Activated B cell treated with CpG ODN at 0.5 μM for 24 hours (primary cell): Measurements from ENCODE around the gene BRI3. TPM values are rescaled to one million over a fixed set of nuclear protein-coding genes. Genes with fewer than 3 reads are reported as not detected.

ENCODE experiments used
- ATAC-seq: fragments of 200-7000 bp; cut with Tn5 transposase; one replicate; pipeline ENCODE4 v1.10.0; 2021; ENCODE audit warnings: low read depth, mild to moderate bottlenecking, moderate library complexity
- CTCF ChIA-PET: fragments of 350-600 bp; sonication (Branson Sonifier 250); formaldehyde crosslinking; loops from one replicate; lab custom pipeline; 2021; ENCODE audit warnings: antibody characterized with exemption; lab: Charles Lee
- POLR2A ChIA-PET: fragments of 350-600 bp; sonication (Branson Sonifier 250); formaldehyde crosslinking; loops from one replicate; lab custom pipeline; 2021; ENCODE audit warnings: antibody characterized with exemption; lab: Charles Lee
- DNase-seq: peaks from one replicate; pipeline ENCODE4 v3.0.0; 2022
- H3K27ac Mint-ChIP-seq: one replicate; pipeline ENCODE4 v1.8.0; 2020; ENCODE audit warnings: mixed read lengths
- H3K27me3 Mint-ChIP-seq: one replicate; pipeline ENCODE4 v1.8.0; 2021; ENCODE audit warnings: mixed read lengths
- H3K36me3 Mint-ChIP-seq: one replicate; pipeline ENCODE4 v1.8.0; 2021; ENCODE audit warnings: low read depth, mixed read lengths
- H3K4me1 Mint-ChIP-seq: one replicate; pipeline ENCODE4 v1.8.0; 2021; ENCODE audit warnings: mixed read lengths
- H3K4me3 Mint-ChIP-seq: one replicate; pipeline ENCODE4 v1.8.0; 2020; ENCODE audit warnings: mild to moderate bottlenecking, mixed read lengths
- H3K9me3 Mint-ChIP-seq: one replicate; pipeline ENCODE4 v1.8.0; 2020; ENCODE audit warnings: mixed read lengths
- CTCF ChIP-seq: fragments of 200-600 bp; IDR thresholded peaks from one replicate; pipeline ENCODE4 v1.8.0; 2022; ENCODE audit warnings: antibody characterized with exemption, mild to moderate bottlenecking
- intact Hi-C: fragments of 100-400 bp; cut with micrococcal nuclease; formaldehyde crosslinking; loops from one replicate; pipeline ENCODE4 v1.15.1; 2024
- total RNA-seq: library from RNA; stranded (reverse); gene quantifications from 2 replicates; pipeline ENCODE4 v1.2.3, GENCODE V29; 2022

Gene BRI3
- total RNA-seq, 1 donor from 2014 or later: 53.7 TPM

GRCh38 chr7:98322331-98323270, 41.1 kb downstream of the BRI3 start:
- intact Hi-C loops: no loop called here
- peaks cover 22% of the 10 kb centered on the region for H3K27me3 Mint-ChIP-seq
- ATAC-seq (no peak), DNase-seq (no peak)
- ChIA-PET CTCF (no interaction called here), POLR2A (no interaction called here)
- H3K27ac Mint-ChIP-seq: peak overlapping the region; percentile 5
- TF ChIP-seq CTCF: no peak
- H3K4me1 Mint-ChIP-seq: peaks cover 5% of the 10 kb centered on the region
- H3K9me3 Mint-ChIP-seq: no peaks in the 10 kb centered on the region
- no peak overlapping the region for H3K4me3 Mint-ChIP-seq
- H3K36me3 Mint-ChIP-seq: no peaks in the 10 kb centered on the region

DNA sequence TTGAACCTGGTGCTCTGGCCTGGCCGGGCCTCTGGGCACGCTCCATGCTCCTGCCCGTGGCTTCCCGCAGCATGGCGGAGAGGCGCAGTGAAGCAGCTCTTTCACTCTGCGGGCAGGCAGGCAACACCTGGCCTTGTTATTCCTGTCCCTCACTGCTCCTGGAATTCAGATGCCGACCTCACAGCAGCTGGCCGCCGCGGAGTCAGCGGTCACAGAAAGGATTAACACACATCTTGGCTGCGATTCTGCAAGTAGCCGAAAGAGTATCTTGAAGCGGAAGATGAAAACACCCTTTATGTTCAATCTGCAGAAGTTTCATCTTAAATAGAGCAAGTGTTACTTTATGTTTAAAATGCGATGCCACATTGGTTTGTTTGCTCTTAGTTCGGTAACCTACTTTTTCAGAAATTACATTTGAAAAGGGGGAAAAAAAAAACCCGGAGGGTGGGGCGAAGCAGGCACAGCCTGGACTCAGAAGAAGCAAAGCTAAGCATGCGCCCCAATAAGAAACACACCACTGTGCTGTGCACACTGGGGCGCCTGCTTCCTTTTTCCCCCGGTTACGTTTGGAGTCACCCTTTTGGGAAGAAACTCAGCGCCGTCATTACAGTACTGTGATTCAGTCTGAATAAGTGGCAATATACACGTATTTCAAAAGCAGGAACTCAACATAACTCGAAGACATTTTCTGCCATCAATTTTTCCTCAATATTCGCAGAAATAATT, 42.3 kb downstream of the BRI3 start:
- no peaks in the 10 kb centered on the region for H3K4me1 Mint-ChIP-seq
- no peak for TF ChIP-seq CTCF
- no peaks in the 10 kb centered on the region for H3K9me3 Mint-ChIP-seq
- ChIA-PET POLR2A (no interaction called here), CTCF (no interaction called here)
- intact Hi-C loops: no loop called here
- H3K27ac Mint-ChIP-seq: no peak overlapping the region
- no peaks in the 10 kb centered on the region for H3K36me3 Mint-ChIP-seq
- ATAC-seq (no peak), DNase-seq (no peak)
- peaks cover 16% of the 10 kb centered on the region for H3K27me3 Mint-ChIP-seq
- H3K4me3 Mint-ChIP-seq: no peak overlapping the region

DNA sequence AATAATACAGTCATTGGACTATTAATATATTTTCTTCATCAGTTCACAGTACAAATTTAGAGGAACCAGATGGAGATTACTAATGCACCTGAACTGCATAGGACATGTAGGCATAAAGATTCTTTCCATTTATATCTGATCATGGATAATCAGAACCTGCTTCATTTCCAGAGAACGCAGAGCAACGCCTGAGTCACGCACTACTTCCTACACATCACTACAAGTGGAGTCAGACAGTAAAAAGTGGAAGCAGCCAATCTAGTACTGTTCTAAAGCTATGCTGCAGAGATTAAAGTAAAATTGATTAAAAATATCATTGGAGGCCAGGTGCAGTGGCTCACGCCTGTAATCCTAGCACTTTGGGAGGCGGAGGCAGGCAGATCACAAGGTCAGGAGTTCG, 43.3 kb downstream of the BRI3 start:
- Mint-ChIP-seq H3K27me3 (peaks cover 13% of the 10 kb centered on the region), H3K36me3 (no peaks in the 10 kb centered on the region), H3K27ac (no peak overlapping the region), H3K9me3 (no peaks in the 10 kb centered on the region), H3K4me3 (no peak overlapping the region), H3K4me1 (no peaks in the 10 kb centered on the region)
- intact Hi-C loops: no loop called here
- DNase-seq (no peak), ATAC-seq (no peak)
- CTCF ChIA-PET: no interaction called here
- no peak for TF ChIP-seq CTCF
- POLR2A ChIA-PET: no interaction called here

GRCh38 chr7:98329100-98329790, 47.8 kb downstream of the BRI3 start:
- no peak overlapping the region for H3K27ac Mint-ChIP-seq
- no peaks in the 10 kb centered on the region for H3K27me3 Mint-ChIP-seq
- no peak for TF ChIP-seq CTCF
- intact Hi-C loops: no loop called here
- no peak for ATAC-seq
- ChIA-PET CTCF (no interaction called here), POLR2A (interaction anchor here (0.5 kb wide), 1 partner anchor 109 kb away, joined by 3 read pairs; no protein-coding TSS in a partner anchor)
- H3K9me3 Mint-ChIP-seq: peaks cover 5% of the 10 kb centered on the region
- no peak for DNase-seq
- H3K4me3 Mint-ChIP-seq: no peak overlapping the region
- H3K36me3 Mint-ChIP-seq: no peaks in the 10 kb centered on the region
- no peaks in the 10 kb centered on the region for H3K4me1 Mint-ChIP-seq
